GM12874 (cell line): ENCODE results near the gene BATF3.

Experiments
- CTCF ChIP-seq: IDR thresholded peaks from 2 replicates; pipeline ENCODE4 v1.5.1; 2011; ENCODE audit warnings: low read depth, mild to moderate bottlenecking, control low read depth, low read length, moderate library complexity; ENCODE audit not compliant: insufficient read depth

Gene BATF3

DNA sequence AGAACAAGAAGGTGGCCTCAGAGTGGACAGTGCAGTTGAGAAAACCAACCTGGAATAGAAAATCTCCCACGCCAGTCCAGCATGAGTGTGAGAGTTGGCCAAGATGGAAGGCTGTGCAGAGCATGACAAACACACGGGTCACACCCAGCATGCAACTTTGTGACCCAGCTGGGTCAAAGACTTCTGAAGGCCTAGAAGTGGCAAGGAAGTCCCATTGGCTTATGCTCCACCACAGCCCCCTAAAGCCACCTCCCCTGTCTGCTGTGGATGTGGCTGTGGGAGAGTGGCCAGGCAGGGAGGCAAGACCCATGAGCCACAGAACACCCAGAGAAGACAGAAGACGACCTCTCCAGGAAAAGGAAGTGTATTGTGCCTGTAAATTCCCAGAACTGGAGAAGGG, 13.6 kb downstream of the BATF3 start:
- TF ChIP-seq CTCF: no peak

DNA sequence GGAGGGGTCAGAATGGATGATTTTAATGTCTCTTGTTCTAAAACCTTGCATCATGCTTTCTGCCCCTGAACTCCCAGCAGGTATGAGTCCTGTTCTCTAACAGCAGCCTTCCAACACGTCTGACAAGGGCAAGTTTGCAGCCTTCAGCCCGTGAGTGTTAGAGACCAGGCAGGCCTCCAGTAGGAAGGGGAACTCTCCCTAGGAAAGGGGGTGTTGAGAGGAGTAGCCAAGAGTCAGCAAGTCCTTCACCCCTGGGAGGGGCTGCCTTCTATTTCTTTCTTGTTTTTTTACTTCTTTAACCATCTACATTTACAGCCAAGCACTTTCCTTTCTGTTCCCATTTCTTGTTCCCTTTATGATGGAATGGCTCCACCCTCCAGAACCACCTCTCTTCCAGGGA, 14.2 kb downstream of the BATF3 start:
- TF ChIP-seq CTCF: no peak

DNA sequence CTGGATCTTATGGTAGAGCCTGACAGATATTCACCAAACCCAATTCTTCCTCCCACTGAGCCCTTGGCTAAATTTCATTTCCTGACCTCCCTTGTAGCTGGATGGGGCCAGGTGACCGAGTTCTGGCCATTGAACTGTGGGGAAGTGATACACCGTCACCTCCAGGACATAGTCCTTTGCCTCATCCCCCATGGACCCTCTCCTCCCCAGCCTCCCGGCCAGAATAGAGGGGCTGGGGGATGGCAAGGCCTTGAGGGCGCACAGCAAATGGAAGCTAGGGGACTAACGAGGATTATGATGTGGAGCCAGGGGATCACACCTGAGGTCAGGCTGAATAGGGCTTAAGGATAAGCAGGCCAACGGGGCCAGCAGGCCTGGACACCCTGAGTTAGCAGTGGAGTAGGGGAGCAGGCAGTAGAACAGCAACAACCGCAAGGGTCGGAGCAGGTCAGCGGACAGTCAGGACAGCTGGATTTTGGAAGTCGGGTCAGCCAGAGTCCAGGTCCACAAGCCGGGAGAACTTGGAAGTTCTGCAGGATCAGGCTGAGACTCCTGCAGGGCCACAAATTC, 15.0 kb downstream of the BATF3 start:
- TF ChIP-seq CTCF: no peak

DNA sequence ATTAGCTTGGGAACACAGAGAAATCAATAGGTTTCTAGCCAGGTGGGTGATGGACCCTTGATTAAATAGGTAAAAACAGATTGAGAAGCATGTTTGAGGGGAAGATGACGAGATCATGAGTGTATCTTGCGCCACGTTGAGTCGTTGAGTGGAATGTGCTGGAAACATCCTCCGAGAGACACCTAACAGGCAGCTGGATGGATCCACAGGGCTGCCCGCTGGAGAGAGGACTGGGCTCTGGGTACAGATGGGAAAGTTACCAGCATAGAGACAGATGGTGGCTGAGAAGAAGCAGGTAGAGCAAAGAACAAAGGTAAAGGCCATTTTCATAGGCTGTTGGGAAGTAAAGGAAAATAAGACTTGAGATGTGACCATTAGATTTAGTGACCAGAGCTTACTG, 15.6 kb downstream of the BATF3 start:
- no peak for TF ChIP-seq CTCF

- TF ChIP-seq CTCF: no peak
These were observed 16.3 kb downstream of the BATF3 start for GRCh38 chr1:212683357-212683722.

DNA sequence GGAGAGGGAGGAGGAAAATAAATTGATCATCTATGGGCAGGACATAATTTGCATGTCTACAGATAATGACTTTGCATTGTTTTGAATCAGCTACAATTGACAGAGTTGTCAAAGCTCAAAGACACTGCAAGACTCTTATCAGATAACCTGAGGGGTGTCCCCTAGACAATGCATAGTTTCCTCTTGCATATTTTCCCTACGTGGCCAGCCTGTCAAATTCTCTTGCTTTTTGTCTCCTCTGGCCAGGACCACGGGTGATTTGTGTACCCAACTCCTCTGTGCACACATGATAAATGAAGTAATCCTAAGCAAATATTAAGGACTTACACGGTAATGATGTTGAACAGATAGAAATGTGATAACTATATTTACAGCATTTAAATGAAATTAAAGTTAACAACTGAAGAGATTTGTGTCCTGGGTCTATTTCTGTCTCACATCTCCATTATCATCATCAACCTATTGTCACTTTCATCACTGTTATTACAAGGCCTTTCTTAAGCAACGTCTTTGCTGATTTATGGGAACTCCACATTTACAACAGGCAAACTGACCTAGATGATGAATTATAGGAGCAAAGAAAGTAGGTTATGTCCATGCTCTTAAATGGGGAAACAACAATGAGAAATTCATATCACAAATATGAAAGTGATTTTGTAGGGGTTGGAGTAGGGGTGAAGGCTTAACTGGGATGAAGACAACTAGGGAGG, 18.8 kb downstream of the BATF3 start:
- TF ChIP-seq CTCF: no peak

DNA sequence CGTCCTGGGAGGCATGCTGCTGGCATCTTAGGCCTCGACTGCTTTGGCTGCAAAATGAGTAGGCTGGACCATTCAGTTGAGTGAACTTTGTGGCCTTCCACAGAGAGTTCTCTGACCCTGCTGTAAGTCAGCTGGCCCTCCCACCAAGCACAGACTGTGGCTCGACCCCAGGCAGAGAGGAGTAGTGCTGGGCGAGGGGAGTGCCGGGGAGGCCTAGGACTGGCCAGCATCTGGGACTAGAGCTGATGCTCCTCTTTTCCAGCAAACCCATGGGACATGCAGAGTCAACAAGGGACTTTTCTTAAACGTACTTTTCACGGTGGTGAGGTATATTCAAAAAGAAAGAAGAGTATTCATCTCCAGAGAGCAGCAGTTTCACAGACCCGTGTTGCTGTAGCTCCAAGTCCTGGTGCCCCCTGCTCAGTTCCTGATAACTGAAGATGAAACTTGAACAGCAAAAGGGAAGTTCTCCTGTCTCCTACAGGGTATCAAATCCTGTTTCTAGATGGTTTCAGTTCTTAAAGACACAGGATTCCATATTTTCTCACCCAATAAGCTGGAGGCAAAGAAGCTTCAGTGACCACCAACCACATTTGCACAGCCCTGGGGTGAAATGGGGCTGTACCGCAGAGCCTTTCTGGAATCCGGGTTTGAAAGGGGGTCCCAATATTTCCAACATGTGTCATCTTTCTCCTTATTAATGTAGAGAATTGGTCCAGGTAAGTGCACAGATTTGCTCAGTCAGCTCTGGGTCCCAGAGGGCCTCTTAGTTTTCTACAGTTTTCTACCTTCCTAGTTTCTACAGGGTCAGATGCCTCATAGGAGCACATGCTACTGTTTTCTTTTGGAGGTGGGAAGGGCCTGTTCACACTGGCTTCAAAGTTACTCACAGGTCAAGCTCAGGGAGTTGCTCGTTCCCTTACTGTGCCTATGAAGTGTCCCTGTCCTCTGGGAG, 20.9 kb downstream of the BATF3 start:
- no peak for TF ChIP-seq CTCF
